ENCODE data around the gene A2M.
A peak's percentile ranks its signal among the peaks of the same experiment; 100 is the strongest.

The A2M gene

DNA sequence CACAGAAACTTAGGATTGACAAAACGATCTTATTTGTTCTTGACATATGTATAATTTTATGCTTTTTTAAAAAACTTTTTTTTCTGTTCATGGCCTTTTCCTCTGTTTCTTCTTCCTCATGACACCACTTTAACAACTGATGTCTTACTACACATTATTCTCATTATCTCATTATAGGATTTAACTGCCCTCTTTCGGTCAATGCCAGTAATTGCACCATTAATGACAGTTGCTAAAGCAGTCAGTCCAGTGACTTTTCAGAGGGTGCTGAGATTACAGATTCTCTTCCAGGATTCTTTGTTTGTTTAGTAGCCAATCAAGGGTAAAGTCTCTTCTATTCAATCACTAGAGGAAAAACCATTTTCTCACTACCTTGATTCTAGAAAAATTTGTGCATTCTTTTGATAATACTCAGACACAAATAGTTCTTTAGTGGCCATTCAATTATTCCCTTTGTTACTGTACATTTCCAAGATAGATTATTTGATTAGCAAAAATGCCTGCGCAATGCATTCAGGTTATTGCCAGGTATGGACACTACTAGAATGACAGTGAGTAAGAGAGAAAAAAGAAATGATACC, 76.2 kb downstream of the A2M start:
- DNase-seq (ENCODE audit: low read depth in 2 of 2): no peak

GRCh38 chr12:9037431-9037830, 78.3 kb downstream of the A2M start:
- DNase-seq (ENCODE audit: low read depth in 2 of 2): no peak

- no peak for DNase-seq (ENCODE audit: low read depth in 2 of 2)
Observed at GRCh38 chr12:9036227-9036626, 79.5 kb downstream of the A2M start.

DNA sequence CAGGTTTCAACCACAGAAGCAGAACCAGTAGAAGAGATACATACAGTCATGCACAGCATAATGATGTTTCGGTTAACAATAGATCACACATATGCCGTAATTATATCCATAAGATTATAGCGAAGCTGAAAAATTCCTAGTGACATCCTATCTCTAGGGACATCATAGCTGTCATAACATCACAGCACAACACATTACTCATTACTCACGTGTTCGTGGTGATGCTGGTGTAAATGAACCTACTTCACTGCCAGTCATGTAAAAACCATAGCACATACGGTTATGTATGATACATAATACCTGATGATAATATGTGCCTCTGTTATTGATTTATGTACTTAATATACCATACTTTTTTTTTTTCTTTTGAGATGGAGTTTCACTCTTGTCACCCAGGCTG, 81.6 kb downstream of the A2M start:
- no peak for DNase-seq (ENCODE audit: low read depth in 2 of 2)

DNA sequence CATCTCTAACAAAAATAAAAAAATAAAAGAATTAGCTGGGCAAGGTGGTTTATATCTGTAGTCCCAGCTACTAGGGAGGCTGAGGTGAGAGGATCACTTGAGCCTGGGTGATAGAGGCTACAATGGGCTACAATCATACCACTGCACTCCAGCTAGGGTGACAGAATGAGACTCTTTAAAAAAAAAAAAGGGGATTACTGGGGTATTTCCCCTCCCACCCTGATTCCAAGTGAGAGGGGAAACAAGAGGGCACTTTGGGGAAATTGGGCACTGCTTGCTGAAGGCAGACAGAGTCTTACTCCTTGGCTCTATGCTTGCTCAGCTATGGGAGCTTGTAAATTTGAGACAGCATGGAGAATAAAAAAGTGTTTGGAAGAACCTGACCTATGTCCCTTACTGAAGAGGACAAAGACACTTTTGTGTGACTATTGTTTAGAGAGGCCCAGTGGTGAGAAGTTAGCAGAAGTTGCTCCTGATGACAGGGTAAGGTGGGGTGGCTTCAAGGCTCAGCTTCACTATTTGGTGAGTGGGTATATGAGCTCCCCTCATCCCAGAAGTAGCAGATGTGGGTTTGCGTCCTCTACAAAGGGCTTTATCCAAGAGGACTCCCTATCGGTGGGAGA, 82.3 kb downstream of the A2M start:
- no peak for DNase-seq (ENCODE audit: low read depth in 2 of 2)

DNA sequence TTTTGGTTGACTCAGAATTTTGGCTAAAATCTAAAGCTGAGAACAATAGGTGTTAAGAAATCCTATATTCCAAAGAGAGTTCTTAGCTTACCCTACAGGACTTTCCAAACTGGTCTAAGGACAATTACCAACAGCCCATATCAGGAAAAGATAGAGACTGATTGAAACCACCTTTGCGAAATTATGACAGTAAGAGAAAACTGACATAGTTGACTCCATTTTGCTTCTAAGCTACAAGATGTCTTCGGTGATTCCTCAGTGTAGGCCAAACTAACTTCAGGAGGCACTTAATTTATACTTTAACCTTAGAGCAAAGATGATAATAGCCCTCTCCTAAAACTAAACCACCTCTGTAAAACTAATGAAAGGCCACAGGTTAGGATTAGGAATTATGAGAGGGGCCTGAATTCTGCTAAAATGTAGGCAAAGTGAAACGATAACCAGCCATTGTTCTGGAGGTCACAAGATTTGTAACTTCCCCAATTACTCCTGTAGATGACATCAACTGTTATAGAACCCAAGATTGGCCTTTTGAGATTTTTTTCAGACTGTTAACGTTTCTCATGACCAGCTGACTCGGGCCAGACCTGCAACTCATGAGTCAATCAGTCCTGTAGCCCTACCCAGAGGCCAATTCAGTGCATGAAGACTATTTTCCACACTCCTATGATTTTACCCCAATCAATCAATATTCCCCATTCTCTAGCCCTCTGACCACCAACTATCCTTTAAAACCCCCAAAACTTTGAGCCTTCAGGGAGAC, 83.3 kb downstream of the A2M start:
- DNase-seq (ENCODE audit: low read depth in 2 of 2): no peak

GRCh38 chr12:9030776-9031175, 84.9 kb downstream of the A2M start:
- DNase-seq (ENCODE audit: low read depth in 2 of 2): no peak

GRCh38 chr12:9027161-9028059, 88.3 kb downstream of the A2M start:
- DNase-seq (ENCODE audit: low read depth in 2 of 2): peak in 1 of 2 donors; percentile 31

- no peak for DNase-seq (ENCODE audit: low read depth in 2 of 2)
Observed at GRCh38 chr12:9024512-9024911, 91.2 kb downstream of the A2M start.

DNA sequence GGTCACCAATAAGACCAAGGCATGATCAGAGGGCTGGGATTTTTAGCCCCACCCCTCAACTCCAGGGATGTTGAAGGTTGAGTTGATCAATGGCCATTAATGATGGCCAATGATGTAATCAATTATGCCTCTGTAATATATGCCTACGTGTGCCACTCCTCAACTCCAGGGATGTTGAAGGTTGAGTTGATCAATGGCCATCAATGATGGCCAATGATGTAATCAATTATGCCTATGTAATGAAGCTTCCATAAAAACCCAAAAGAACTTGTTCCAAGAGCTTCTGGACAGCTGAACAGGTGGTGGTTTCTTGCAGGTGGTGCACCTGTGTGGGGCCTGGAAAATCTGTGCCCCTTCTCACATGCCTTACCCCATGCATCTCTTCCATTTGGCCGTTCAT, 93.1 kb downstream of the A2M start:
- DNase-seq (ENCODE audit: low read depth in 2 of 2): no peak

Measured in activated CD4-positive, alpha-beta T cell treated with anti-CD3 and anti-CD28 coated beads for 24 hours (primary cell).